Measurements from ENCODE around the gene OPN3. TPM values are rescaled to one million over a fixed set of nuclear protein-coding genes. Genes with fewer than 3 reads are reported as not detected.

The OPN3 gene
- polyA plus RNA-seq, 1 donor from 2014 or later = 2.7 TPM

- Histone ChIP-seq H3K27me3 (ENCODE audit: insufficient read depth, low read depth, low read length) (no peaks in the 10 kb centered on the region), H4K20me1 (ENCODE audit: insufficient read depth) (no peaks in the 10 kb centered on the region), H2AFZ (ENCODE audit: low read depth, low read length) (no peak overlapping the region), H3K9me3 (ENCODE audit: low read length) (no peaks in the 10 kb centered on the region), H3K9ac (ENCODE audit: low read length) (no peak overlapping the region), H3K4me3 (ENCODE audit: low read length) (no peak overlapping the region), H3K4me2 (ENCODE audit: low read length) (no peak overlapping the region), H3K9me2 (ENCODE audit: insufficient read depth, low read length) (no peaks in the 10 kb centered on the region), H3K36me3 (ENCODE audit: insufficient read depth, low read length) (no peaks in the 10 kb centered on the region), H3K79me2 (replicated peaks; ENCODE audit: insufficient read depth, low read length) (peaks cover 18% of the 10 kb centered on the region), H3K27ac (ENCODE audit: low read length) (no peak overlapping the region), H3F3A (ENCODE audit: insufficient read depth, low read length, poor library complexity, severe bottlenecking) (no peaks in the 10 kb centered on the region)
- no peak for TF ChIP-seq POLR2AphosphoS5 (IDR thresholded peaks at IDR 0.05)
- TF ChIP-seq SMC3 (conservative IDR thresholded peaks at IDR 0.05; ENCODE audit: poor library complexity) = no peak
- TF ChIP-seq EZH2 (IDR thresholded peaks at IDR 0.05; ENCODE audit: borderline replicate concordance, insufficient read depth, low read length, poor library complexity, severe bottlenecking) = no peak
- no peak for TF ChIP-seq REST (IDR thresholded peaks at IDR 0.05; ENCODE audit: borderline replicate concordance)
- no peak for TF ChIP-seq EP300 (conservative IDR thresholded peaks at IDR 0.05; ENCODE audit: poor library complexity, severe bottlenecking)
- TF ChIP-seq MXI1 (conservative IDR thresholded peaks at IDR 0.05; ENCODE audit: poor library complexity, severe bottlenecking) = no peak
- TF ChIP-seq RAD21 (conservative IDR thresholded peaks at IDR 0.05) = no peak
- TF ChIP-seq CTCF (IDR thresholded peaks at IDR 0.05; ENCODE audit: poor library complexity, severe bottlenecking) = no peak
- no peak for TF ChIP-seq TAF1 (IDR thresholded peaks at IDR 0.05; ENCODE audit: low read depth)
These were observed 1.8 kb upstream of the OPN3 start for GRCh38 chr1:241641773-241642592.

- Histone ChIP-seq H3K27ac (ENCODE audit: low read length) (peak overlapping the region; percentile 4), H3K4me2 (ENCODE audit: low read length) (no peak overlapping the region), H3K9me3 (ENCODE audit: low read length) (no peaks in the 10 kb centered on the region), H3K9ac (ENCODE audit: low read length) (peak overlapping the region; percentile 39), H3K27me3 (ENCODE audit: insufficient read depth, low read depth, low read length) (no peaks in the 10 kb centered on the region), H4K20me1 (ENCODE audit: insufficient read depth) (no peaks in the 10 kb centered on the region), H2AFZ (ENCODE audit: low read depth, low read length) (no peak overlapping the region), H3K4me3 (ENCODE audit: low read length) (peak overlapping the region; percentile 63), H3F3A (ENCODE audit: insufficient read depth, low read length, poor library complexity, severe bottlenecking) (no peaks in the 10 kb centered on the region), H3K79me2 (replicated peaks; ENCODE audit: insufficient read depth, low read length) (peaks cover 18% of the 10 kb centered on the region), H3K9me2 (ENCODE audit: insufficient read depth, low read length) (no peaks in the 10 kb centered on the region), H3K36me3 (ENCODE audit: insufficient read depth, low read length) (no peaks in the 10 kb centered on the region)
- TF ChIP-seq REST (IDR thresholded peaks at IDR 0.05; ENCODE audit: borderline replicate concordance) = no peak
- TF ChIP-seq TAF1 (IDR thresholded peaks at IDR 0.05; ENCODE audit: low read depth) = no peak
- TF ChIP-seq EZH2 (IDR thresholded peaks at IDR 0.05; ENCODE audit: borderline replicate concordance, insufficient read depth, low read length, poor library complexity, severe bottlenecking) = no peak
- TF ChIP-seq RAD21 (conservative IDR thresholded peaks at IDR 0.05) = no peak
- no peak for TF ChIP-seq EP300 (conservative IDR thresholded peaks at IDR 0.05; ENCODE audit: poor library complexity, severe bottlenecking)
- TF ChIP-seq POLR2AphosphoS5 (IDR thresholded peaks at IDR 0.05) = no peak
- TF ChIP-seq CTCF (IDR thresholded peaks at IDR 0.05; ENCODE audit: poor library complexity, severe bottlenecking) = no peak
- no peak for TF ChIP-seq SMC3 (conservative IDR thresholded peaks at IDR 0.05; ENCODE audit: poor library complexity)
- no peak for TF ChIP-seq MXI1 (conservative IDR thresholded peaks at IDR 0.05; ENCODE audit: poor library complexity, severe bottlenecking)
These were observed 876 bp upstream of the OPN3 start for GRCh38 chr1:241640867-241641622.

Measured in neural cell (in vitro differentiated cells).